Esophagus mucosa (tissue), 1 donor: ENCODE data around the gene C19orf67. TPM values are rescaled to one million over a fixed set of nuclear protein-coding genes. Genes with fewer than 3 reads are reported as not detected.

Experiments
- ATAC-seq: fragments of 200-7000 bp; cut with Tn5 transposase; one replicate; pipeline ENCODE4 v1.9.1; 2020
- total RNA-seq: library from RNA; stranded (reverse); gene quantifications from one replicate; pipeline ENCODE4 v1.2.4, GENCODE V29; 2023
- donor health status: DM: yes; HTN: yes; CAD: no.

C19orf67 gene
- total RNA-seq, 1 donor from 2014 or later: 0.12 TPM

- ATAC-seq: peak; percentile 49
Measured at GRCh38 chr19:14107581-14108461, 22.2 kb upstream of the C19orf67 start.

GRCh38 chr19:14106840-14107239, 21.3 kb upstream of the C19orf67 start:
- ATAC-seq: no peak

DNA sequence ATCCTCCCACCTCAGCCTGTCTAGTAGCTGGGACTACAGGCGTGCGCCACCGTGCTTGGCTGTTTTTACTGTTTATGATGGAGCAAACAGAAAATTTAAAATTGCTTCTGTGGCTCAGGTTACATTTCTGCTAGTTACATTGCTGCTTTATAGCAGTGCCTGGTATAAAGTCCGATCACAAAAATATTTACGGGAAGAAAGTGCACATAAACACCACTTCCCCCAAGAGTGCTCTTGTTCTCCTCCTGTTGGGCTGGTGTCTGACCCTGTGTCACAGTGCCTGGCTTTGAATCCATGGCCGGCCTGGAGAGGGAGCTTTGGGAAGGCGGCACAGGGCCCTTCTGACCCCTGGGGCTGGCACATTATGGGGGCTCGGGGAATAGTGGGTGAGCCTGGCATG, 20.1 kb upstream of the C19orf67 start:
- ATAC-seq: no peak

- ATAC-seq: peak; percentile 21
Measured at GRCh38 chr19:14103310-14103709, 17.7 kb upstream of the C19orf67 start.

GRCh38 chr19:14102756-14103155, 17.2 kb upstream of the C19orf67 start:
- no peak for ATAC-seq

DNA sequence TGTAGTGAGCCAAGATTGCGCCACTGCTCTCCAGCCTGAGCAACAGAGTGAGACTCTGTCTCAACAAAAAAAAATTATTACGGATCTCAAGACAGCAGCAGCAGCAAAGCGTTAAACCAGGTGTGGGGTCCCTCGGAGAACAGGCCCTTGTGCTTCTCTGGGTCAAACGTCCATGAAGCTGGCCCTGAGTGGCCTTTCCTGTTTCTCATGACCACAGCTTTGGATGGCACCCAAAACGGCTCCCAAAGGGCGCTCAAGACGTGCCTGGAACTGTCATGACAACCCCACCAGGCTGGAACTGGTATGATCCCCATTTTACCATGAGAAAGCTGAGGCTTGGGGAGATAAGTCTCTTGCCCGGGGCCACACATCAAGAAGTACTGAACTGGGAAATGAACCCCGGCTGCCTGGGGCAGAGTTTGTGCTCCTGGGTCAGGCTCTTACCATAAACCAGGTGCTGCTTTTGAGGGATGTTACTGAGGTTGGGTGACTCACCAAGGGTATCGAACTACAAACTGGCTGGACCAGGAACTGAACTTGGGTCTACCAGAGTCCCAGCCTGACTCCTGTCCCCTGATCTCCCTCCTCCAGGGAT, 16.6 kb upstream of the C19orf67 start:
- ATAC-seq: peak; percentile 76

DNA sequence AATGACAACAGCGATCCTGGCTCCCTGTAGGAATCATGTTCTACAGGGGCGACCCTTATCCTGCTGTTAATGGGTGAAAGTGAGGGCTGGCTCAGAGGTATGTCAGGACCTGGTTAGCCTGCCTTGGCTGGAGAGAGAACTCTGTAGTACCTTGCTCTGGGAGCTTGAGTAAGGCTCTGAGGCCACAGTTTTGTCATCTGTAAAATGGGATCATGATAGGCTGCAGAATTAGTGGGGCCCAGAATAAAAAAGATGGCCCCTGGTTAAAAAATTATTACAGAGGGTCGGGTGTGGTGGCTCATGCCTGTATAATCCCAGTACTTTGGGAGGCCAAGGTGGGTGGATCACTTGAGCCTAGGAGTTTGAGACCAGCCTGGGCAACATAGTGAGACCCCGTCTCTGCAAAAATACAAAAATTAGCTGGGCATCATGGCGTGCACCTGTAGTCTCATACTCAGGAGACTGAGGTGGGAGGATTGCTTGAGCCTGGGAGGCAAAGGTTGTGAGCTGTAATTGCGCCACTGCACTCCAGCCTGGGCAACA, 15.5 kb upstream of the C19orf67 start:
- ATAC-seq: no peak

- ATAC-seq: no peak
Measured at GRCh38 chr19:14097532-14098151, 12.1 kb upstream of the C19orf67 start.

DNA sequence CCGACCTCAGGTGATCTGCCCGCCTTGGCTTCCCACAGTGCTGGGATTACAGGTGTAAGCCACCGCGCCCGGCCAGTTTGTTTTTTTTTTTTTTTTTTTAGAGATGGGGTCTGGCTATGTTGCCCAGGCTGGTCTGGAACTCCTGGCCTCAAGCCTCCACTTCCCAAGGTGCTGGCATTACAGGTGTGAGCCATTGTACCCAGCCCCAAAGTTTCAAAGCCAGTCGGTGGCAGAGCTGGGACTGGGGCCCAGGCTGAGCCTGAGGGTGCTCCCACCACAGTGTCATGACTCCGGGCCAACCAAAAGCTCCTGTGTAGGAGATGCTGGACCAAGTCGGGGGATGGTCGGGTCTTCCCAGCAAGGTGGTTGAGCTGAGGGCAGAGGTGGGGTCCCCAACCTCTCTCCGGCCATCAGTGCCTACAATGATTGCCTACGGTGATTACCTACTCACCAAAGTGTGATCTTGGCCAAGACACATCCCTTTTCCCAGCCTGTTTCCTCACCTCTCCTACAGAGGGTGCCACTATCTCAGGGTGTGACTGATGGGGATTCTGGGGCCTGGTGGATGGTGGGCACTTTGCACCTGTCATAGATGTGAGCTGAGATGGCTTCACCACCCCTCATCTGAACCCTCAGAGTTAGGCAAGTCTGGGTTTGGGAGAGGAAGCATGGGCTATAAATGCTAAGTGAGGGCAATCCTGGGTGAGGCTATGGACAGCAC, 10.8 kb upstream of the C19orf67 start:
- no peak for ATAC-seq

DNA sequence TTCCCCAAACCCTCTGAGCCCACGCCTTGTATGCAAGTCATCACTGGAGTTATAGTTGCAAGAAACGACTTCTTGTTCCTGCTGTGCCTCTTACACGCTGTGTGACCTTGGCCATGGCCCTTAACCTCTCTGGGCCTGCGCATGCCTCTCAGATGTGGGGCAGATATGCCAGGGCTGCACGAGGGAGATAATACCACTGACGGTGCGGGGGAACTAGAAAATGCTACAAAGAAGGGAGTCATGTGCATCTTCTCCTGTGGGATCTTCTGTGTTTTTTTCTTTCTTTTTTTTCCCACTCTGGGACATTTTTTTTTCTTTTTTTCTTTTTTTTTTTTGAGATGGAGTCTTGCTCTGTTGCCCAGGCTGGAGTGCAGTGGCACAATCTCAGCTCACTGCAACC, 9.3 kb upstream of the C19orf67 start:
- ATAC-seq: no peak

DNA sequence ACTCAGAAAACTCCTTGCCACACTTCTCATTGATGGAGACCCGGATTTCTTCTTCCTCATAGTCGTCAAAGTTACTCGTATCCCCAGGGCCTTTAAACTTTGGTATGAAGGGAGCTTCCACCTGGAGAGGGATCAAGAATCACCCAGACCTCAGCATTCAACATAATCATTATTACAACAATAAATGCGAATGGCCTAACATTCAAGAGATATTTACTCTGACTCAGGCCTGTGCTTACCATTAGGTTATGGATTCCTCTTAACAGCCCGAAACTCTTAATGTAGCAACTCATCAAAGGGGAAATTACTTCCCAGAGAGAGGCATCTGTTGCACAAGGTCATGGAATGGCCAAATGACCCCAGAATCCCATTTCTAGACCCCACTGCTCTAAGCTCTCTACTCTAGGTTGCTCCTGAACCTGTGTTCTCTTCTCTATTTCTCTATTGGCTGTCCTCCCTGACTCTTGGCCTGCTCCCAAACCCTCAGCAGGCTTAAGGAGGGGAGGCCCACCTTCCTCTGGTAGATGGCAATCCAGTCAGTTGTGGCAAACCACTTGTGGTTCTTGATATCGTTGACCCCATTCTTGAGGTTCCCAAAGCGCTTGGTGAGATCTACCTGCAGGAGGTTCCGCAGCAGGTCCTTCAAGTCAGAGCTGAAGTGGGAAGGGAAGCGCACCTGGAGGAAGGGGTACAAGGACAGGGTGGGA, 7.7 kb upstream of the C19orf67 start:
- ATAC-seq: no peak

GRCh38 chr19:14091813-14092462, 6.4 kb upstream of the C19orf67 start:
- ATAC-seq: peak; percentile 1

DNA sequence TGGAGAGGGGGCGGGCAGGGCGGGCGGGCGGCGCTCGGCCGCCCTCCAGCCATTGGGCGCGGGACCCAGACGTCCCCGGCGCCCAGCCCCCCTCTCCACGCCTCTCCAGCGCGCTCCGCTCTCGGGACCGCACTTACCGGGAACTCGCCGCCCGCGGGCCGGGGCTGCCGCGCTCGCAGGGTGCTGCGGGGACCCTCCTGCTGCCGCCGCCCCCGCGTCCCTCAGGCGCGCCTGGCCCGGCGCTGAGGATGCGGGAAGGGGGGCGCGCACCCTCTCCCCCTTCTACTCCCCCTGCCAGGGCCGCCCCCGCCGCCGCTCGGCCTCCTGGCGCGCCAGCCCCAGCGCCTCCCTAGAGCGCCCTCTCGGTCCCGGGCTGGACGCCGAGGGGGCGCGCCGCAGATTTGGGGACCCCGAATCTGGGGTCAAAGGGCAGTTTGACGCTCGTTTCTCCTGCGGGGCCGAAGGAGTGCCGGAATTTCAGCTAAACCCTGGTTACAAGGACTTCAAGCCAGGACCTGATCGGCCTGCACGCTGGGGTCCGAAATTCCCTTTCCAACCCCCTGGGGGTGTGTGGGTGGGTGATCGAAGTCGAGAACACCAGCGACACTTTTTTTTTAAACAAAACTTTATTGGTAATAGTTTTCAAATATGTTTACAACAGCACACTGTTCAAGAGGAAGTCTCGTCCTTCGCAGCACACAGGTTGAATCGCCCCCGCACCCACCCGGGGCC, 5.7 kb upstream of the C19orf67 start:
- ATAC-seq: peak; percentile 81

DNA sequence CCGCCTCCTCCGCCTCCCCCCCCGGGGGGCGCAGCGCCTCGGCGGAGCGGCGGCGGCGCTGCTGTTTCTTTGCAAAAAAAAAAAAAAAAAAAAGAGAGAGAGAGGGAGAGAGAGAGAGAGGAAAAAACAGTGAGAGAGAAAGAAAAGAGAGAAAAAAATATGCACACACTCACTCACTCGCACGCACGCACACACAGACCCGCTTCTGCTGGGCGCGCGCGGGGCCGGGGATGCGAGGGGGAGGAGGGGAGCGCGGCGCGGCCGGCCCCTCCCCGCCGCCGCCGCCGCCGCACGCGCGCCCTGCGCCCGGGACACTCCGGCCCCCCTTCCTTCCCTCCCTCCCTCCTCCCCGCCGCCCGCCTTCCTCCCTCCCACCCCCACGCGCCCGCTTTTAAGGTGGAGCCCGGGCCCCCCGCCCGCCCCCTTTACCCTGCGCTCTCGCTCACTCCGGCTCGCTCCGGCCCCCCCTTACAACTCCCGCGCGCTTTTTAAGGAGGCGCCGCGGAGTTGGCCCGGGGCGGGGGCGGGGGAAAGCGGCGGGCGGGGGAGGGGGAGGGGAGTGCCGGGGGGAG, 5.0 kb upstream of the C19orf67 start, which contains the start of gene SAMD1:
Gene SAMD1, minus strand, starts transcription at position 243 of the 572 bp plus-strand sequence.
- ATAC-seq: no peak

DNA sequence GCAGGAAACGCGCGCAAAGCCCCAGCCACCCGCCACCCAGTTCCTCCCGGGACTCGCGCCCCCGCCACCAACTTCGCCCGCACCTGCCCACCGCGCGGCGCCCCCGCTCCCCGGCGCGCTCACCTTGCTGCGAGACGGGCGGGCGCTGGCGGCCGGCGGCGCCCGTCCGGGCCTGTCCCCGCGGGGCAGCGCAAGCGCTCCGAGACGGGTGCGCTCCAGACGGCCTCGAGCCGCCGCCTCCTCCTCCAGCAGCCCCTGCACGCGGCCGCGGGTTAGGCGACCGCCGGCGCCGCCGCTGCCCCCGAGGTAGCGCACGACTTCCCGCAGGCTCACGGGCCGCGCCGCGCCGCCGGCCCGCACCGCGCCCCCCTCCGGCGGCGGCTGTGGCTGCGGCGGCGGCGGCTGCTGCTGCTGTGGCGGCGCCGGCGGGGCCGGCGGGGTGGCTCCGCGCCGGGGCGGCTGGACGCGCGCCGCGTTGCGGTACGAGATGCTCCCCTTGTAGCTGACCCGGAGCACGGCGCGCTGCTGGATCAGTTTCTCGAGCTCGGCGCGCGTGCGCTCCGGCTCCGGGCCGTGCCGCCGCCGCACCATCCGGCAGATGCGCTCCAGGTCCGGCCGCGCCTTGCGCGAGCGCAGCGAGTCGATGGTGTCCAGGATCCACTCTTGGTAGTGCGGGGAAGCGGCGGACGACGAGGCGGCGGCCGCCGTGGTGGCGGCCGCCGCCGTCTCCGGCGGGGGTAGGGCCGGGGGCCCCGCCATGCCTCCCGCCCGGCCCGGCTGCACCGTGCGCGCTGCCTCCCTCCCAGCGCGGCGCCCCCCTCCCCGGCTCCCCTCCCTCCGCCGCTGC, 4.3 kb upstream of the C19orf67 start:
- ATAC-seq: peak; percentile 3

- no peak for ATAC-seq
Measured at GRCh38 chr19:14089412-14089661, 3.8 kb upstream of the C19orf67 start.

DNA sequence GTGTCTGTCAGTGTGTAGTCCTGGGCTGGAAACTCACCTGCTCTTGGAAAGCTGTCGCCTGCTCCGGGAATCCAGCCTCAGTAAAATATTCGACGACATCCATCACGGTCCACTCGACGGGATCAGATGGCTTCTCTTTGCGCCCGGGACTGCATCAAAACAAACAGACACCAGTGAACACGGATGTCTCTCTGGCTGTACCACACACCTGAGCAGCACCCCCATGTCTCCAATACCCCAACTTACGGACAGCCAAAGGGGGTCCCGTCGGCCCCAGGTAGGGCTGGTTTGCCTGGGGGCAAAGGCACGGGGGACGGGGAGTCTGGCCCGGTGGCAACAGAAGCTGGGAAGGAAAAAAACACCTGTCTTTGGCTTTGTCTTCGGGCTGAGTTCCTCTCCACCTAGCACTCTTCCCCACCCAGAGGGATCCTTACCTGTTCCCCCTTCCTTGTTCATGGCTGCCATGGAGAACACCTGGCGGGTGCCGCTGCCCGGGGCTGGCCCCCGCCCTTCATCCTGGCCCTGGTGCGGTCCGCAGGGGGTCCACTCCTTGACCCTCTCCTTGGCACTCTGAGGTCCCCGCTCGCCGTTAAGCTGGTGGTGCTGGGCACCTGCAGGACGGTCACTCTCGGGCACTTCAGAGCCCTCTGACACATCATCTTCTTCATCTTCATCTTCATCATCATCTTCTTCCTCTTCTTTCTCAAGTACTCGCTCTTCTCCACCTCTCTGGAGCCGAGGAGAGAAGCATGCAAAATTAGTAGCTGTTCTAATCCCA, 3.2 kb upstream of the C19orf67 start:
- no peak for ATAC-seq

- no peak for ATAC-seq
Measured at GRCh38 chr19:14086098-14086497, 515 bp upstream of the C19orf67 start.

GRCh38 chr19:14082675-14082960, 3.0 kb downstream of the C19orf67 start:
- ATAC-seq: no peak
